Right lobe of liver (tissue), 4 donors: ENCODE measurements around the gene ZNF253.

Source experiments
- CTCF ChIP-seq, 4 donors: fragments of 200-600 bp in 3 of 4; fragments of 450-650 bp in 1 of 4; IDR thresholded peaks; one replicate each; pipeline versions ENCODE4 v1.5.1 to v1.8.0; 2016 to 2022; ENCODE audit warnings: antibody characterized with exemption in 4 of 4, mild to moderate bottlenecking in 2 of 4
- POLR2A ChIP-seq: fragments of 450-650 bp; IDR thresholded peaks from one replicate; pipeline ENCODE4 v1.6.1; 2017; ENCODE audit warnings: antibody characterized with exemption, mild to moderate bottlenecking
- donor health status: DM: no; HTN: no; CAD: no.
- donor health status: DM: no; HTN: no; CAD: no.
- donor health status: DM: no; HTN: yes; CAD: no.

GRCh38 chr19:19909654-19910053 lies 44.0 kb downstream of the ZNF253 start:
- TF ChIP-seq CTCF (IDR thresholded peaks at IDR 0.05) (no peak), POLR2A (no peak)
